Measurements from ENCODE around the gene LHFPL6.

LHFPL6 gene

DNA sequence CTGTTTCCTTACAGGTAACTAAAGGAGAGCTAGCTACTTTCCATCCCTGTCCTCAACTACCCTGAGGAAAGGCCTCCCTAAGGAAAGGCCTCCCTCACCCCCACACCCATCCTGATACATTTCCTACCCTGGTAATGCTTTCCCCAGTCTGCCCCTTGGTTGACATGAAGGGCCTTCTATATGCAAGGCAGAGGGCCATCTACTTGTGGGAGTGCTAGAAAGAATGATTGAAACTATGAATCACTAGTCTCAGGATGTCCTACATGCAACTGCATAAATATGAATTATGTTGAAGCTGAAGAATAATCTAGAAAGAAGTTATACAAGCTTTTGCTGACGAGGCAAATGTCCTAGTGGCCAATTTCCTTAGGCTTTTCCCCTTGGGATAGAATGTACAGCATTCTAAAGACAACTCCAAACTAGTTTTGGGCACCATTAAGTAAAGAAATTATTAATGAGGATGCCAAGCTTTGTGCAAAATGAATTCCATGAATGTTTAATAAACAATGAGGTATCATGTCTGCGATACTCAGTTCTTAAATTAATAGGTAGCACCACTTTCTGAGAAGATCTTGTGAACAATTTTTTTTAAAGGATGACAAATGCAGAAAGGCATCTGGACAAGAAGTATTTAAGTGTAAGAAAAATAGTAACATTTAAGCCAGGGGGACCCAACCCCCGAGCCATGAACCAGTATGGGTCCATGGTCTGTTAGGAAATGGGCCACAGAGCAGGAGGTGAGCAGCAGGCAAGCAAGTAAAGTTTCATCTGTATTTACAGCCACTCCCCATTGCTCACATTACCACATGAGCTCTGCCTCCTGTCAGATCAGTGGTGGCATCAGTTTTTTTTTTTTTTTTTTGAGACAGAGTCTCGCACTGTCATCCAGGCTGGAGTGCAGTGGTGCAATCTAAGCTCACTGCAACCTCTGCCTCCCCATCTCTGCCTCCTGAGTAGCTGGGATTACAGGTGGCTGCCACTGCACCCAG, 223.0 kb downstream of the LHFPL6 start:
- DNase-seq = no peak

DNA sequence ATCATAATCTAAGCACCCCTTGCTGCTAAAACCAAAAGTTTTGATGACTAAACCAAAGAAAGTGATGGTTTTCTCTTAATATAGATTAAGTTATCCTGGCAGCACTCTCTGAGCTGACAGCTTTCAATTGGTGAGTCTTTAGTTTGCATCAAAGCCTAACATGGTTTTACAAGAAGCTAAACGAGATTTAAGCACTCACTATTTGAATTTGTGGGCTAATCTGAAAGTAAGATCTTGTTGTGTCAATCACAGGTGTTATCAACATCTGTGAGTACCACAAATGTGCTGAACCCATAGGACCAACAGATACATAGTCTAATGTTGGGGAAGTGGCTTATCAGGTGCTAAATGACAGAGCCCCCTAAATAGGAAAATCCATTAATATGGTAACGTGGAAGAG, 223.9 kb downstream of the LHFPL6 start:
- no peak for DNase-seq

- DNase-seq = no peak
Observed at GRCh38 chr13:39378306-39378705, 224.7 kb downstream of the LHFPL6 start.

DNA sequence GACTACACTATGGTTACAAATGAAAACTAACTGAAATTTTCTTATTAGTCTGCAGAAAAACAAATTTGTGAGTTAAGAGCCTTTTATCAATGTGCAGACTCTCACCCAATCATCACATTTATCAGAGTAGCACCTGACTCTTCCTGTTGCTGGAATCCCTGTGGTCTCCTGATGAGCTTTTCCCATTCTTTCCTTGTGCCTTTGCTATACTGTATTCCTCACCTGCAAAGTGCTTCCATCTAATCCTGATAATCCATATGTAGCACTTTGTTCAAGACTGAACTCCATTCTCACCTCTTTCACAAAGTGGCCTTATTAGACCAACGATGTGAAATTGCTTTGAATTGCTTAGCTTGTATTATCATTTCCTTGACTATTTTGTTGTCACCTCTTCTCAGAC, 225.3 kb downstream of the LHFPL6 start:
- DNase-seq = no peak

DNA sequence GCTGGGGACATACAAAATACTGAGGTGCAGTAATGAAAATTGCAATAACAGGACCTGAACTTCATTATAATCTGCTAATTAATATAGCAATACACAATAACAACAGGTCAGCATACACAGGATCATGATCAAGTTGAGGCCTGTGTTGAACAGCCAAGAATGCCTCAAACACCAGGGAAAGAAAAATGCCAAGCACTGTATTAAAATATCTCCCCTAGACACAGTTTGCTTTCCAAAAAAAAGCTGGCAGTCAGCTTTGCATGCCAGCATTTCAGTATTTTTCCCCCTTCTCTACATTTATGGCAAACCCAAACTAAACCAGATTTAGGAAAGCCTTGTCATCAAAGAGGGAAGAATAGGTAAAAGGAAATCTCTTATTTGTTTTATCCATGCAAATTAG, 226.9 kb downstream of the LHFPL6 start:
- no peak for DNase-seq

GRCh38 chr13:39375601-39376000, 227.4 kb downstream of the LHFPL6 start:
- no peak for DNase-seq

DNA sequence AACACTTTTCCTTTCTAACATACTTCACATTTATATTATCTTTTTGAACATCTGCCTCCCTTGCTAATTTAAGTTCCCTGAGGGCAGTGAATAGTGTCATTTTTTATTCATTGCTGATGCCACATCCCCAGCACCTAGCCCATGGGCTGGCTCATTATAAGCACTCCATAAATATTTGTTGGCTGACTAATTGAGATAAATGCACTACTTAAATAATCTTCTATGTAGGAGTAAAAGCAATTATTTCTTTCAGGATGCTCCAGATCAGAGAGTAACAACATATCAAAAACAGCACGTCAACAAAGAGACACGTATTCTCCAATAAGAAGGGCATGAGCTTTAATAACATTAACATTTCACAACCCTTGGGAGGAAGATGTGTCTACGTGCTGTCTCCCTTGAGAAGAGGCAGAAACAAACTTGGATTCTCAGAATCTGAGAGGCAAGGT, 228.2 kb downstream of the LHFPL6 start:
- DNase-seq = no peak

- no peak for DNase-seq
Observed at GRCh38 chr13:39373145-39373544, 229.8 kb downstream of the LHFPL6 start.

- no peak for DNase-seq
Observed at GRCh38 chr13:39371706-39372105, 231.3 kb downstream of the LHFPL6 start.

- DNase-seq = no peak
Observed at GRCh38 chr13:39370554-39370953, 232.4 kb downstream of the LHFPL6 start.

DNA sequence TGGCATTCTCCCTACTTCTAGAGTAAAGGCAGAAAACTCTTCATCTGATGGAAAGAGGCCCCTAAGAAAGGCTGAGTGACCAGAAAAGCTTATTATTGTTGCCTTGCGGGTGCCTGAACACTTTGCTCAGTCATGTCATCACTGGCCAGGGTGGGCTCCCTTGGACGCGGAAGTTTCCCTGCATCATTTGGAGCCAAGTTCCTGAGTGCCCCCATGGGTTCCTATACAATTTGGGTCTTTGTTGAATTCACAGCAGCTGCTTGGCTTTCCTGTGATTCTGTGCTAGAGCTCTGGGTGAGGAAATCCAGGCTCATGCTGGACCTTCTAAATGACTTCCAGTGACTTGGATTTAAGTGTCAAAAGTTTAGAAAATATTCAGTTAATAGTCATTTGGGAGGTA, 232.9 kb downstream of the LHFPL6 start:
- no peak for DNase-seq

DNA sequence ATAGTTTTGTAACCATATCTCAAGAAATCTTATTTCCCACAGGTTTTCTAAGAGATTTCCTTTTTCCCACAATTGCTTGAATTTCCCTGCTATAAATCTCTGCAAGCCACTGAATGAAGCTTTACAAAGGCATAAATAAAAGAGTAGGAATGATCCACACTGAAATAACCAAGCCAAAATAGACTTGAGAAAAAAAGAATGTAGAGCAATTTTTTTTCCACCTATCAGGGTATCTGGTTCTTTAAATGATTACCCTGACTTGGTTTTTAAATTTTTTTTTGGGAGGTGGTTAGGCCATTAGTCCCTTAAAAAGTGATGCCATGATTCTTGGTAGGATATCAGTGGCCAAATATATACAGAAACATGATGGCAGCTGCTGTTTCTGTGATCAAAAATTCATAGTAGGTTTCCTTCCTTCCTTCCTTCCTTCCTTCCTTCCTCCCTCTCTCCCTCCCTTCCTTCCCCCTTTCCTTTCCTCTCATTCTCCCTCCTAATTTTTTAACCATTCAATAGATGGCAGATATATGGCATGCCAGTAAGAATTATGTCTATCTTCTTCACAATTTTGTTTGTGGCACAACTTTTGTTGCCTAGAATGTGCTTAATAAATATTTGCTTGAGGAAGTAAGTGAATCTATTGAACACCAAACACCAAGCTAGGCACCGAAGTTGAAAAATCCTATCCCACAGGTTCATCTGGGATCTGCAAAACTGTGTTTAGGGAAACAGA, 233.7 kb downstream of the LHFPL6 start:
- no peak for DNase-seq

DNA sequence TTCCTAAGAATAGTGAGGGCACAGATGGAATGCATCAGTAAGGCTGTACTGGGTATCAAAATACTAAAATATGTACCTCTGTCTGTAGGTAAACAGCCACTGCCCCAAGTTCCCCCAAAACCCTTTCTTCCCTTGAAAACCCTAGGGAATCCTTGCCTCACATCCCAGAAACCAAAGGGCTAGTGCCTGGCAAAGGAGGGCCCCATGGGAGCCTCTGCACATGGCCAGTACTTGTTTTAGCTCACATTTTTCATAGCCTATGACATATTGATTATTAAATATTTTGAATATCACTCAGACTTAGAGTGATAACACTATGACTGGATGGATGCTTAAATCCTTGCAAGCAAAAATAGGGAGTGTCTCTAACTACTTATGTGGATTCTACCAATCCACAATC, 237.1 kb downstream of the LHFPL6 start:
- DNase-seq = no peak

DNA sequence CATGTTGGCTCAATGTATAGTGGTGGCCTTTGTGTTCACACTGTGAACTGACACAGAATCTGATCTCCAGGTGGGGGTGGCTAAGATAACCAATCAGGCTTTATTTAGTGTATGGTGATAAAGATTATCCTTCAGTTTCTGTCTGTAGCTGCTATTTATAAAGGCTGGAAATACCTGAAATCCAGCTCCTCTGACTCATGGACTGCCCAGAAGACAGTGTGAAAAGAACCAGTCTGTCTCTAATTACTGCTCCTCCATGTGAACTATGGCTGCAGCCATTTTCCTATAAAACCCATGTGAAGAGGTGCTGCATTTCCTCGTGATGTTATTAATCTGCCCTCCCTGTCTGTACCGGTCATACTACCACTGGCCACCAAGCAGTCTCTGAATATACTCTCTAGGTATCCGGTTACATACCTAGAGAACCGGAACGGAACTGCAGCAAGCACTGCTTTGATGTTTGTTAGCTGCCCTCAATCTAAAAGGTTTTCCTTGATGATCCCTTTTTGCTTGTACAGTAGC, 238.0 kb downstream of the LHFPL6 start:
- no peak for DNase-seq

DNA sequence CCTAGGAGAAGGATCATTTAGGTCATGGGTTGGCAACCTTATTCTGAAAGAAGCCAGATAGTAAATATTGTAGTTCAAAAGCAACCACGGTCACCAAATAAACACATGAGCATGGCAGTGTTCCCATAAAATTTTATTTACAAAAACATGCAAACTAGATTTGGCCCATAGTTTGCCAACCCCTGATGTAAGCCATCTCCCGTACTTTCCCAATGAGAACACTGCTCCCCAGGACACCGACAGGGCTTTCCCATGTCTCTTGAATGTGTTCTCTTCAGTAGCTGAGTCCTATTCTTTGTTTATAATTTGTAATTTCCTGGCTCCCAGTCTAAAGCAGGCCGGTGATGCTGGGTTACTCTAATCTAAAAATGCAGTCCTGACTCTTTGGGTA, 239.6 kb downstream of the LHFPL6 start:
- DNase-seq = no peak

DNA sequence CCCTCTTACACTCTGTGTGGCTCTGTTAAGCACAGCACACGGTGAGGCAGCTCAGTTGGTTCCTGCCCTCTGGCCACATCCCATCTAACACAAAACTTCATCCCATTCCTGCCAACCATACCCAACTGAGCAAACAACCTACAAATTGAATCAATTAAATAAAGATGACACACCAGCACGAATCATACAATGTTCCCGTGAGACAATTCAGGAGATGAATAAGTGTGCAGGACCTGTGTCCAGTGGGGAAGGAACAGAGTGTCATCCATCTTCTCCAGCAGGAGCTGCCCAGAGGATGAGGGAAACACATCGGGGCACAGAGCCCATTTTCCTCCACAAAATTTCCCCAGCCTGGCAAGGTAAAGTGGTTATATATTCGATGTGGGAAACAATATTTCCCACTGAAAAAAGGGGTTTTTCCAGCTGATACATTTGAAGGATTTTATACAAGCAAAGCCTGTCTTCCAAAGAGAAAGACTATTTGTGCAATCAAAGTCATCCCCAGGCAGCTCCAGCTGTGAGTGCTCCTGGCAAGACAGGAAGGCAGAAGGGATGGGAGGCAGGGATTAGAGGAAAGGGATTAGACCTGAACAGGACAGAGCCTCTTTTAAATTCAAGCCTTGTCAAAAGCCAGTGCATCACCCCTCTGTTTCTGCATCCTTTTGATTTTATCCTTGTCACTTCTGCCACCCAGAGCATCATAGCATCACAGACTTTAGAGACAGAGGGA, 240.2 kb downstream of the LHFPL6 start:
- no peak for DNase-seq

DNA sequence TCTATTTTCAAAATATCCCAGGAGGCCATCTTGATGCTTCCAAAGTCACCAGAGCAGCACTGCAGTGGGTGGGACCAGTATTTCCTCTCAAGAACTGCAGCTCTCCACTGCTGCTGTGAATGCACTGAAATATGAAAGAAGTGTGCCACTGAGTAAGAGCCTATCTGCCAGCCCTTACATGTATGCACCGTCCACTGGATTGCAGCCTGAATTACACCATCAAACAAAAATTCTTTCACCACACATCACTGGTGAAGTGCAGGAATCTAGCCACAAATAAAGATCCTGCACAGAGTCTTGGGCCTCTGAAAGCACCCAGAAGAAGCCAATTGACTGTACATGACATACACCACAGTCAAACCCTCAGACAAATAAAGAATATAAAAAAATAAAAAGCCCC, 249.0 kb downstream of the LHFPL6 start:
- no peak for DNase-seq

GRCh38 chr13:39350461-39350881, 252.5 kb downstream of the LHFPL6 start:
- no peak for DNase-seq

DNA sequence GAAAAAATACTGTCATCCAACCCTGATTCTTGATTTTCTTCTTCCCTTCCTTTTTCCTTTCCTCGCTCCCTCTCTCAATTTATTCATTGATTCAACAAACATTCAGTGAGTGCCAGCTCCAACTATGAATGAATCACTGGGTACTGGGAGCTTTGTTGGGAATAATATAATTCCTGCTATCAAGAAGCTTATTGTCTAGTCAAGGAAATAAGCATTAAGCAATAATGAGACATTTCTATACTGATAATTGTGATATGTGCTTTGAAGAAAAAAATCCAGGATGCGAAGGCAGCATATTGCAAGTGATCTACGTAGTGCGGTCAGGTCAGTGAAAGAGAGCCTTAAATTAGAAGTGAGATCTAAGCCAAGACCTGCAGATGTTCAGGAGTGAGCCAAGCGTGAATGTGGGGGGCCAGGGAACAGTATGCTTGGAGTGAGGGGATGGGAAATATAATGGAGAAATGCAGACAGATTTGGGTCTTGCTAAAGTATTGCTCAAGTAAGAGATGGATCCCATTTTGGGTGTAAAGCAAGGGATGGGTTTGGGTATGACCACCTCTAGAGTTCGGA, 253.5 kb downstream of the LHFPL6 start:
- DNase-seq = no peak

GRCh38 chr13:39347926-39348901, 254.8 kb downstream of the LHFPL6 start:
- DNase-seq = no peak

DNA sequence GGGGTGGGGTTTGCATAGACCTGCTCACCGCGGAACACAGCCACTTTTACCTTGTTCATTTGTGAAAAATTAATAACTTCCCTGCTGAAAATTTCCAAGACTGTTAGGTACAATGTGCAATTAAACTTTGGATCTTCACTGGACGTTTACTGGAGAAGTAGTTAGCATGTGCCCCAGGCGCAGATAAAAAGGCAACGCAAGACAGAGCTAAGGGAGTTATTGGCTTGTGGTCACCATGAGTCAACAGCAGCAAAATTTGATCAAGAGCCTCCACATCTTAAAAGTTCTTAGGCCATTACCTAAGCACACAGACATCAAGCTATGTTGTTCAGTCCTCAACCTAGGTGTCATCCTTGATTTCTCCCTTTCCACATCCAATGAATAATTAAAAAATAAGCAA, 257.0 kb downstream of the LHFPL6 start:
- DNase-seq = no peak

Measured in right forelimb (tissue), 1 donor.